T follicular helper cell (primary cell): ENCODE data around the gene SH2D7.
A peak's percentile ranks its signal among the peaks of the same experiment; 100 is the strongest.

ENCODE experiments used
- DNase-seq: peaks from one replicate; pipeline ENCODE4 v3.0.0-alpha.2; 2020; ENCODE audit warnings: low read depth

The SH2D7 gene

DNA sequence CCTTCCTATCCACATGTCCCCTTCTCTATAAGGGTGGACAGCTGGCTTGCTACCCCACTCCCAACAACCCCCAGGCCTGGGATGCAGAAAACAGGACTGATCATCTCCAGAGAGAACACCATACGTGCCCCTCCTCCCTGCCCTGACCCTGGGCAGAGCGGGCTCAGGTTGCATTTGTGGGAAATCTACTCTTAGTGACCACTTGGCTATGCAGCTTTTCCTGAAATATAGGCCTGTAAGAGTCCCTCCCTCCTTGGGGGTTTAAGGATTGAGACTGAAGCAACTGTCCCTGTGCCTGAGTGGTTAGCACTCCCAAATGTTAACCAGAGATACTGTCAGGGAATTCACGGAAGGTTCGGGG is 11.7 kb downstream of the SH2D7 start:
- DNase-seq: no peak

DNA sequence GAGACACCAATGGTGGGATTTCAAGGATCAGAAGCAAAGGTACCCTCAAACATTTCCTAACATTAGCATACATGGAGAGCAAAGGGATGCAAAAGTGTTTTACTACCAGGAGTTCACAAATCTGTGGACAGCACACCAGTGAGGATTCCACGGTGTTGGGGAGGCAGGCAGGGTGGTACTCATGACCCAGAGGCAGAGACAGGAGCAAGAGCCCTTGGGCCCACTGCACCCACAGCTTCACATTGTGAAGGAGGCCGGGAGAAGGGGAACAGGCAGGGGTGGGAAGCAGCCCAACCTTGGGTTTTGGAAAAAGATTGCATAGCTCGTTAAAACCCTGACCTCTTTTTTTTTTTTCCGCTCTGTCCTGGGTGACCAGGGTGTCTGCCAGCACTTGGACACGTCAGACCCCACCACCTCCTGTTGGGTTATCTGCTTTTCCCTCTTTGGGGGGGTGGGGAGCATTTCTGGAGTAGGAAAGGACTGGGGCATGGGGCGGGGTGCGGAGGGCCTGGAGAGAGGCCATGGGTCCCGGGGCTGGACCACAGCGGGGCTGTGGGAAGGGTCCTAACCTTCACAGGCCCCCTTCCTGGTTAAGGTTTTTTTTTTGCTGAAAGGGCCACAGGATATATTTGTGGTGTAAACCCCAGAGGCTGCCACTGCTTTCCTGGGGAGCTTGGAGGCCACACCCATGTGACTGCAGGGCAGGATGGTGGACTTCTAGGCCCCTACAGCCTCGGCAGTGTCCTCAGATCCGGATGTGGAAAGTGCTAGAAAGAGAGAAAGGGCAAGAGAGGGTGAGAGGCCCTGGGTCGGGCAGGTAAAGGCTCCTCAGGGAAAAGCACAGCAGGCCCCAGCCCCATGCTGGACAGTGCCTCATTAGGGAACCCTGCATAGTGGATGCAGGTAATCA is 12.5 kb downstream of the SH2D7 start:
- no peak for DNase-seq

DNA sequence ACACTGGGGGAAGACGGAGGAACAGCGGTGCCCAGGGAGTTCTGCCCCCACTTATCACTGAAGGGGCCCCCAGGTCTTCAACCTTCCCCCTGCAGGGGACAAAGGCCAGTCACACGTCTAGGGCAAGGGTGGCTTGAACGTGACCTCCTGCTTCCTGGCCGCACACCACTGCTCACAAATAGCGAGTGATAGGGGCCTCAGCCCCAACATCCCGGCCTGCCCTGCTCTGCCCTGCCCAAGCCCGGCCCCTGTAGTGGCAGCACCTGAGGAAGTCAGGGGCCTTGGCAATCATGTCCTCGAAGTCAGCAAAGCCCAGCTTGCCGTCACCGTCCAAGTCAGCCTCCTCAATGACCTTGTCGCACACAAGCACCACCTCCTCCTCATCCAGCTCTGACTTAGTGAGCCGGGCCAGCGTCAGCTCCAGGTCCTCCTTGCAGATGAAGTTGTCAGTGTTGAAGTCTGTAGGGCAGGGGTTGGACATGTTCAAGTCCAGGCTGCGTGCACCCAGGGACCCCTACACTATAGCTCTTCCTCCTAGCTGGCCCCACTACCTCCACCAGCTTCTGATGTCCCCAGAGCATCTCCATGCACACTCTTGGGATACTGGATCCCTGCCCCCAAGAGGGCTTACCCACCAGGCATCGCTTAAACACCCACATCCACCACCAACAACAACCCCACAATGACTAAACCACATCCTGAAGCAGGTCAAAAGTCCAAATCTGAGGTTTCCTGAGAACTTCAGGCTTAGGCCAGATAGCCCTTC is 13.3 kb downstream of the SH2D7 start:
- no peak for DNase-seq

DNA sequence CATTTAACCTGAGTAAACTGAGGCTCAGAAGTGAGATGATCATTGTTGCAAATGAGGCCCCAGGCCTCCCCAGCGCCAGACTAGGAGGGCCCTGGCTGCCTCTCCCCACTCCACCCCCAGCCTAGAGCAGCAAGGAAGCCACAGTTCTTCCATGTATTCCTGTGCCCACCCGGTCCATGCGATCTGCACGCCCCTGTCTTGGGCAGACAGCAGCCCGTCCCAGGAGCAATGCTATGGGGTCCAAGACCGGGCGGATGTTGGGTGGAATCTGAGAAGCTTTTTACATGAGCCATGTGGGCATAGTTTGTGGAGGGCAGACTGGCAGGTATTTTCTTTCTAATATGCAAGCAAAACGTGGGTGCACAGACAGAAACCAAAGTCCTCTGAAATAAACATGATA is 15.1 kb downstream of the SH2D7 start:
- DNase-seq: no peak

DNA sequence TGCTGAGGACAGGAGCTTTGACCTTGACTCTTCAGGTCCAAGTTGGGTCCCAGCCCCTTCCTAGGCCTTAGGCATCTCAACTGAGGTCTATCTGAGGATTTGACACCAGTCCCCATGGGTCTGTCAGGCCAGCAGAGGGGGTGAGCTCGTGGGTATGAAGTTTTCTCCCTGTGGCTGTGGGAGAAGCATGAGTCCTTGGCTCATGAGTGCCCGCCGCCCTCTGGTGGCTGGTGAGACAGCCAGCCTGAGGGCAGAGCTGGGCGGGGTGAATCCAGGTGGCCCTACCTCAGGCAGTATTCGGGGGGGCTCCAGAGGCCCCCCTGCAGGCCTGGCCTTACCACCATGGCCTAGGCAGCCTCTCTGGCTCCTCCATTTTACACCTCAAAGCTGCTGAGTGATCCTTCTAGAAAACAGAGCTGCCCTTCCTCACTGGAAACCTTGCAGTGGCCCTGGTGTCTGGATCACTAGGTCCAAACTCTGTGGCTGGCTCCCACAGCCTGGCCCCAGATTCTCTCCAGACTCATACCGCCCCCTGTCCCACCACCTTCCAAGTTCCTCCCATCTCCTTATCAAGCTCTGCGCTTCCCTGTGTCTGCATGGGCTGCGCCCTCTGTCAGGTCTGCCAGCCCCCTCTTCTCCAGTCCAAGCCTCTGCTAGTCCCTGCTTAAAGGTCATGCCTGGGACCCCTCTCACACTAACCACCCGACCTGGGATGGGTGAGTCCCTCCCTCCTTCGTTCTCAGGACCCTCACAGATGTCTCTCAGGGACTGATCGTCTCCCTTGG is 16.1 kb downstream of the SH2D7 start:
- peak; percentile 81 for DNase-seq

DNA sequence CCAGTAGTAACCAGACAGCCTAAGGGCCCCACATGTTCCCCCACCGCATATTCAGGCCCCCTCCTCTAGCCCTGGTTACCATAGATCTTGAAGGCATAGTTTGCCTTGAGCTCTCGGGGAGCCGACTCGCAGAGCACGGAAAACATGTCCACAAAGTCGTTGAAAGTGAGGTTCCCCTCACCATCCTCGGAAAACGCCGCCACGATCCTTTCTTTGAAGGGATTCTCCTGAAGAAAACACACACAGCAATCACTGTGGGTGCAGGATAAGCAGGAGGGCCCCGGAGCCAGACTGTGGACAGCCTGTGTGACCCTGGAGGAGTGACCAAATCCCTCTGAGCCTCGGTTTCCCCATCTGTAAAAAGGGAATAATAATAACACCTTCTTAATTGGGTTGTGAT is 16.8 kb downstream of the SH2D7 start:
- no peak for DNase-seq

DNA sequence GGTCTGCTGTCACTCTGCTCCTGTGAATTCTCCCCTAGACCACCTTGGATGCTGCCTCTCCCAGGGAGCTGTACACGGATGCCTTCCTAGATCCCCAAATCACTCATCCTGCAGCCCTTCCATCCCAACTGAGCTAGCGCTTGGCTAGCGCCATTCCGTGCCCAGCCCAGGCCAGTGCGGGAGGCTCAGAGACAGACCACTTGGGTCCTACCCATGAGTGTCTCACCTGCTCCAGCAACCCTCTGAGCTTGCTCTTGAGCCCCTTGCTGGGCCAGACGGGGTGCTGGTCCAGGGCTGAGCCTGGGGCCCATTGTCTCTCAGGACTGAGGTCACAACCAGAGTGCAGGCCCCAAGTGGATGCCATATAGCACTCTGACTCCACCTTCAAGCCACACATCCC is 17.7 kb downstream of the SH2D7 start:
- no peak for DNase-seq

DNA sequence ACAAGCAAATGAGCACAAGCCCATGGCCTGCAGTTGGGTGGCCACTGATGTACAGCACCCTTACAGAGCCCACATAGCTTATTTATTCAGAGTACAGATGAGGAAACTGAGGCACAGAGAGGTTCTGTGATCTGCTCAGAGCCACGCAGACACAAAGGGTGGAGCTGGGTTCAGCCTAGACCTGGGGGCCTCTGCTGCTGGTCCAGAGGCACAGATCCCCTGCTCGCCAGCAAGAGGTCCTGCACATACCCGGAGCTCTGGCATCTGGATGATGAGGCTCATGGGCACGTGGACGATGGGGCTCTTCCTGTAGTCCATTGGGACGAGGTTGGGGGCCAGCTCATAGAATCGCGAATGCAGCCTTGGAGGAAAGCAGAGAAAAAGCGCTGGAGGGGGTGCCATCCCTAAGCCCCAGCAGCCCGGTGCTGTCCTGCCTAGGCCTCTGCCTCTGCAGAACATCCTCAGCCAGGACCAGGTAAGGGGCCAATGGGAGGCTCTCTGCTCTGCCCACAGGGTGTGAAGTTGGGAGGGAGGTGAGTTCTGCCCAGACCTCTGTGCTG is 18.6 kb downstream of the SH2D7 start:
- no peak for DNase-seq

DNA sequence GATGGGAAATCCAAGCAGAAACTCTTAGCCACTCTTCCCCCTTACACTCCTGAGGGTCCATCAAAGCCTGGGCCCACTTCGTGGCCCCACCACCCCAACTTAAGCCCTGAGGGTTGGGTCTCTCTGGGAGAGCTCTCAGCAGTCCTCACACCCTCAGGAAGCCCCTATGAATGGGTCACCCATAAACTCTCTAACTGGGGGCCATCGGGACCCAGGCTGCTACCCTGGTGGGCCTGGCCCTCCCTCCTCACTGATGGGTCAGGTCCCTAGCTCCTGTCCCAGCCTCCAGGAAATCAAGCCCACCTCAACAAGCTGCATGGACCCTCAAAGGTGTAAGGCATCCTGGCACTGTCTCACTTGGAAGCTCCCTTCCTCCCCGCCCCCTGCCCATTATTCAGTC is 19.4 kb downstream of the SH2D7 start:
- DNase-seq: no peak

DNA sequence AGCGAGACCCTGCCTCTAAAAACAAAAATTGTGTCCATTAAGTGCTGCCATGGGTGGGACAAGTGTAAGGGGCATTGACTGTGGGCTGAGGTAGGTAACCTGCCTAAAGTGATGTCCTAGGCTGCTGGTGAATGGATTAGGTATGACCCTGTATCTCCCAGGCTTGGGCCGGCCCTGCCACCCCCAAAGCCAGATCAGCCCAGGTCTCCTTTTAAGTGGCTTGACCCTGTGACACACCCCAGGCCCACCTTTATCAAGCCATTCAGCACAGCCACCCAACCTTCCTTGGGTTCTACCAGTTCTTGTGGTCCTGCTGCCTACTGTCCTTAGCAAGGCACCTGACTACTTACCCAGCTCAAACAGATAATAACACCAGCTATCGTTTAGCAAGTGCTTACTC is 20.2 kb downstream of the SH2D7 start:
- DNase-seq: no peak

DNA sequence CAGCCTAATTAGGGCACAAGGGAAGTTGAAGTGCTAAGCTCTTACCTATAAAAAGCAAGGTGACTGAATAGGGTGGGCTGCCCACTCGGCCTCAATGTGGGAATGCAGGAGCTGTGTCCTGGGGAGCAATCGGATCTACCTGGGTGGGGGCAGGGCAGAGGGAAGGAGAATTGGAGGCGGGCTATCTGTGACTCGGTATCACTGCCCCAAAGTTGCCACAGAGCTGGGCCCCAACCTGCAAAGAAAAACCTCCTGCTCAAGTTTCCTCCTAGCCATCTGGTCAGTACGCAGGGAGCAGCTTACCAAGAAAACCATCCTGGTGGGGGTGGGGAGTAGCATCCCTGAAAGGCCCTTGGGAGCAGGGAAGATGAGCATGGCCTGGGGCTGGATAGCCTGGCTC is 28.2 kb downstream of the SH2D7 start:
- no peak for DNase-seq

DNA sequence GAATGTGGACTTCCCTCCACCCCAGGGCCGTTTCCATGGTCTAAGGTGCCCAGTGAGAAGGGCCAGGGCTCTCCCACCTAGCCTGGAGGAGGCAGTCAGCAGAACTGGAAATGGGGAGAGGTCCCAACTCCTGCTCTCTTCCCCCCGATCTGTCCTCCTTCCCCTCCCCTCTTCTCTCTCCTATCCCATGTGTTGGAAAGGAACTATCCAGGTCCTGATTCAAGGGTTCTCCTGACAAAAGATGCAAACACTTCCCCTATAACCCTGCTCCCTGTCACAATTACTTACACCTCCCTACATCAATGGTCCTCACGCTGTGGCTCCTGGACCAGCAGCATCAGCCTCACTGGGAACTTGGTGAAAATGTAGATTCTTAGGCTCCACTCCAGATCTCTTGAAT is 32.9 kb downstream of the SH2D7 start:
- no peak for DNase-seq

DNA sequence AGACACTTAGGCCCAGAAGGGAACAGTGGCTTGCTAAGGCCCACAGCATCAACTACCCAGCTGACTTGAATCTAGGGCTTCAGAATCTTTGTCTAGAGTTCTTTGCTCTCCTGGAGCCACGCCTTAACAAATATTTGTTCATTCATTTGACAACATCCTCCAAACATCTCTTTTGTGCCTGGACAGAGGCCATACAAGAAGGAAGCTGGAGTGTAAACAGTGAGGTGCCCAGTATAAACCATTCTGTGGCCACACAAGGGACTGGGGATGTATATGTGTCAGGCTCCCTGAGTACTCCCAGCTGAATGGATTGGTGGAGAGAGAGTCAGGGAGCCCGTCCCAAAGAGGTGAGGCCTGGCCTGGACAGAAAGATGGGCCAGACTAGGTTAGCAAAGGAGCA is 35.5 kb downstream of the SH2D7 start:
- no peak for DNase-seq

DNA sequence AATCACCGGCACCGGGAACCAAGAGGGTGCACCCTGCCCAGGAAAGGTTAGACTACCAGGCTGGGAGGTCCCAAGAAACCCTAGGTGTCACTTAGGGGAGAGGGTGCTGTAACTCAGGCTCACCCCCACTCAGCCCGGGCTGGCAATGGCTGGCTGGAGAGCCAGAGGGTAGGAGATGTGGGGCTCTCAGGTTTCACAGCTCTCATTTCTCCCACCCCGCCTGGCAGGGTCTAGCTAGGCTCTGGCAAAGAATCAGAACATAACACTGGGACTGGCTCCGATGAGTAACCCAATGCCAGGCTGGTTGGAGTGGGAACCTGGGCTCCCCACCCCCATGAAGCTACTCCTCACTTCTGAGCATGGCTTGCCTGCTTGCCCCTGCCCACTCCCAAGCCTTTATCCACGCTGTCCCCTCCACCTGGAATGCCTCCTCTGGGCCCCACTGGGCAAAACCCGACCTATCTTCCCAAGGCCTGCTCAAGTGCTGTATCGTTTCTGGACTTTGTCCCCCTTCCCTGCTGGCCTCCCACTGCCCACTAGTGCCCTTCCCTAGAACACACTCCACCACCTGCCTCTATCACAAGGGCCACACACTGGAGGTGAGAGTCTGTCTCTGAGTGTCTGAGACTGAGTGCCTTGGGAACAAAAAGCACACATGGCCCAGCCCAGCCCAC is 36.9 kb downstream of the SH2D7 start:
- no peak for DNase-seq

DNA sequence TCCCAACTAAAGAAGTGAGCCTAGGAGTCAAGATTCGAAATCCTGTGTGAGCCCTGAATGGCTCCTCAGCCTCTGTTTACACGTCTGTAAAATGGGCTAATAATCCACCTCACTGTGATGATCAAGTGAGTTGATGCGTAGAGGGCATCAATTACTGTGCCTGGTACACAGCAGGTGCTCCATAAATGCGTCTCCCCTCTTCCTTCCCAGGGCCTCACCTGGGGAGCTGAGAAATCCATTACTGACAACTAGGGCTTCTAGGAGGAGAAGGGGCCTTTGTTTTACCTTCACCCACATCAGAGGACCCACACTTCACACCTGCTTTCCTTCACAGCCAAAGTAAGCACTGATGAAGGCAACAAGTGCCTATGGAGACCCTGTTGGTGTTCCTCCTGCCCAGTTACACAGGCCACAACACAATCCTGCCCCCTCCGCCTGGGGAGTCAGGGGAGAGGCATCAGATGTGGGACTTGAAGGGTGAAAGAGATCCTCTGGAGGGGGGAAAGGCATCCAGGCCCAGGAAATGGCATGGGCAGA is 37.5 kb downstream of the SH2D7 start:
- DNase-seq: no peak

DNA sequence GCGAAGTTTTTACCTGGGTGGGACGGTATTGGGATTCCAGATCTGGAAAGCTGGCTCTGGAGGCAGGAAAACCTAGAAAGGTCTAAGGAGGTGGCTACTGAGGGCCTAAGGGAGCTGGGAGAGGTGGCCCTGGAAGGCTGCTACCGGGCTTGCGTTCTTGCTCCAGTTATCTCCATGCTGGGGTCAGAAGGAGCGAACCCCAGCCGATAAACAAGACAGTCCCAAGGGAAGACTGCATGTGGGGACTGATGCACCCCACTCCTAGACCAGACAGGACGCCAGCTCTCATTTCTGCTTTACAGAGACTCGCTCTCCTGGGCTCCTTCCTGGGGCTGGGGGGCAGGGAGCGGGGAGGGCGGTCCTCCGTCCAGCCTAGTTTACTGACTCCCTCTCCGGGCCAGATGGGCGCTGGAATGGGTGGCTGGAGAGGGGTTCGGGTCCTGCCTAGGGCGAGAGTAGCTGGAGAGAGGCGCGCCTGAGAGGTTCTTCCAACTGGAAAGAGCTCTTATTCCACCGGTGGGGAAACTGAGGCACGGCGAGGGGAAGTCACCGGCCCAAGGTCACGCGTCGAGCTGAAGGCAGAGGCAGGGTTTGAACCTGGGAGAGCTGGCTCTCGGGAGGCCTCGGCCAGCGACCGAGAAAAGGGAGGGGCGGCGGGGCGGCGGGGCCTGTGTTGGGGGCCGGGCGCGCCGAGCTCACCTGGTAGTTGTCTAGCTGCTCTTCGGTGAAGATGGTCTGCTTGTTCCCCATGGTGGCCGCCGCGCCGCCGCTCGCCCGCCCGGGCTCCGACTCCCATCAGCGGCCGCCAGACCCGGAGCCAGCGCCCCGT is 38.3 kb downstream of the SH2D7 start:
- no peak for DNase-seq

DNA sequence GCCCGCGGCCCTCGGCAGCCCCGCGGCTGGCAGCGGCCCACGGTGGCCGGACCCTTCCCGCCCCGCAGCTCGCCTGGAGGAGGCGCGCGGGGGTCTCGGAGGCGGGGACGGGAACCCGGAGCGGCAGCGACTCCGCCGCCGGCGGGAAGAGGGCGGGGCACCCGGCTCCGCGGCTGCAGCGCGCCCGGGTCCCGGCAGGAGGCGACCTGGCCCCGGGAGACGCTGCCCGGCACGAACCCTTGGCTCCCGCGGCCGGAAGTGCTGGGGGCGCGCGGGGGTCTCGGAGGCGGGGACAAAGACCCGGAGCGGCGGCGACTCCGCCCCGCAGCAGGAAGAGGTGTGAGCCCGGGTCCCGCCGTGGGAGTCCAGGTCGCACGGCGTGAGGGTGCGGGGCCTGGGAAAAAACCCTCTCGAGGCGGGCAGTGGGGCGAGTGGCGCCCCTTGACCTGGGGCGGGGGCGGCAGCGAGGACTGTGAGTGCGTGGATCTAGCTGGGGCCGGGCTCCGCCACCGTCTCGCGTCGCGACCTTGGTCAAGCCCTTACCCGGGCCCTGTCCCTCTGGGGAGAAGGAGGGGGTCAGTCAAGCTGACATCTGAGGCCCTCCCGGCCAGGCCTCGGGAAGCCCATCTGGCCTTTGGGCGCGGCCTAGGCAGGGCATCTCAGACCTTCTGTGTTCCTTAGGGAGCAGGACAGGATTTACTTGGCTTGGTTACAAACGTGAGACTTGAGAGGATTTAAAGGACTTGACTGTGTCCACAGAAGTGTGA is 39.1 kb downstream of the SH2D7 start, which contains the start of gene CIB2:
Gene CIB2 (minus strand): TSS at position 151 of the 767 bp plus-strand sequence. CDS start 230 bp downstream, outside the sequence.
- DNase-seq: peak; percentile 64

DNA sequence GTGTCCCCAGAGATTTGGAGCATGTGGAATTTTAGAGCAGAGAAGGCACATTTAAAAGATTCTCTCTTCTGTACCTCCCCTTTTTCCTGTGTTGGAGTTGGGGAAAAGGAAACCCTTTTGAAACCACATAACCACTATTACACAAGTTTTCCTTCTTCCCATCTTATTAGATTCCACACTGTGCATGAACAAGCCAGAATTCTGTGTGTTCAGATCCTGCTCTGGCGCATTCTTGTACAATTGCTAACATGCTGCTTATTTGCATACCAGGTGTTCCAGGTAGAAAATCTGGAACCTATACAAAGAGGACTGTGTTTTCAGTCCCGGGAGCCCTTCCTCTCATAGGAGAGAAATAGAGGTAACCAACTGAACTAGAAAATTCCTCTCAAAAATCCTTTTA is 41.4 kb downstream of the SH2D7 start:
- DNase-seq: no peak

DNA sequence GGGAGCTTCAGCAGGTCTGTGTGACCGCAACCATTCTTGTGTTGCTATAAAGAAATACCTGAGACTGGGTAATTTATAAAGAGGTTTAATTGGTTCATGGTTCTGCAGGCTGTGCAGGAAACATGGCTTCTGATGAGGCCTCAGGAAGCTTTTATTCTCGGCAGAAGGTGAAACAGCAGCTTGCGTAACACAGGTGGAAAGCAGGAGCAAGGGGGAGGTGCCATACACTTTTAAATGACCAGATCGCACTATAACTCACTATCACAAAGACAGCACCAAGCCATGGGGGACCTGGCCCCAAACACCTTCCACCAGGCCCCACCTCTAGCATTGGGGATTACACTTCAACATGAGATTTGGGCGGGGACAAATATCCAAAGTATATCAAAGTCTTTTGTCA is 47.2 kb downstream of the SH2D7 start:
- DNase-seq: no peak

DNA sequence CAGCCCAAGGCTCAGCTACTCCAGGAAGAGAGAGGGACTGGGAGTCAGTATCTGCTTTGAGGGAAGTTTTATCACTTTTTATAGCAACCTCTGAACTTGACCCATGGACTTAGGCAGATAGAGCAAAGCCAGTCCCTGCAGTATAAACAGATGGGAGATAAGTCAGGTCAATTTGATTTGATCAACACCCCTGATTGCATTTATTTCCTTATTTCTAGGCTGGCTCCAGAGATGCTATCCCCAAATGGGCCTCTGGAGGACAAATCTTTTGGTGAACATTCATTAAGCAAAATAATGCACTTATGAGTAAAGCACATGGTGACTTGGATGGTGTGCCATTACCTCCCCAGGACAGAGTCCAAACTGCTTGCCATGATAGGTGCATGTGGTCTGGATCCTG is 47.9 kb downstream of the SH2D7 start:
- no peak for DNase-seq
